ENCODE measurements around the gene TNFAIP8. TPM values are rescaled to one million over a fixed set of nuclear protein-coding genes. Genes with fewer than 3 reads are reported as not detected.

TNFAIP8 gene
- total and polyA plus RNA-seq, 9 of the 15 experiments (the other 6 are each of a cell fraction or from before 2014, with no cell fraction given), result 29.9 to 52.2 (median 44.8) TPM

- TF ChIP-seq TEAD2 (tag; IDR thresholded peaks at IDR 0.05), result no peak
- no peak for TF ChIP-seq SMARCE1 (IDR thresholded peaks at IDR 0.05)
- TF ChIP-seq ZNF436 (CRISPR knock-in tag; IDR thresholded peaks at IDR 0.05), result no peak
- TF ChIP-seq SMARCA4 (IDR thresholded peaks at IDR 0.05), result no peak
- no peak for TF ChIP-seq ZNF347 (CRISPR knock-in tag; IDR thresholded peaks at IDR 0.05; ENCODE audit: low read depth)
- TF ChIP-seq ZNF197 (CRISPR knock-in tag; IDR thresholded peaks at IDR 0.05; ENCODE audit: low read depth), result no peak
- TF ChIP-seq ZNF318 (IDR thresholded peaks at IDR 0.05; ENCODE audit: borderline replicate concordance in 1 of 2, low read depth in 1 of 2), result no peak
- no peak for TF ChIP-seq NCOR1 (IDR thresholded peaks at IDR 0.05)
These were observed 22.4 kb downstream of the TNFAIP8 start (continued) for GRCh38 chr5:119378075-119378700.
